ENCODE data around the gene IL1RN.
"Not testable (repeated sequence)": the region's sequence is repeated elsewhere in the genome, so short reads cannot be mapped to it uniquely, and the experiment has no call there.

Gene IL1RN, protein sequence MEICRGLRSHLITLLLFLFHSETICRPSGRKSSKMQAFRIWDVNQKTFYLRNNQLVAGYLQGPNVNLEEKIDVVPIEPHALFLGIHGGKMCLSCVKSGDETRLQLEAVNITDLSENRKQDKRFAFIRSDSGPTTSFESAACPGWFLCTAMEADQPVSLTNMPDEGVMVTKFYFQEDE

DNA sequence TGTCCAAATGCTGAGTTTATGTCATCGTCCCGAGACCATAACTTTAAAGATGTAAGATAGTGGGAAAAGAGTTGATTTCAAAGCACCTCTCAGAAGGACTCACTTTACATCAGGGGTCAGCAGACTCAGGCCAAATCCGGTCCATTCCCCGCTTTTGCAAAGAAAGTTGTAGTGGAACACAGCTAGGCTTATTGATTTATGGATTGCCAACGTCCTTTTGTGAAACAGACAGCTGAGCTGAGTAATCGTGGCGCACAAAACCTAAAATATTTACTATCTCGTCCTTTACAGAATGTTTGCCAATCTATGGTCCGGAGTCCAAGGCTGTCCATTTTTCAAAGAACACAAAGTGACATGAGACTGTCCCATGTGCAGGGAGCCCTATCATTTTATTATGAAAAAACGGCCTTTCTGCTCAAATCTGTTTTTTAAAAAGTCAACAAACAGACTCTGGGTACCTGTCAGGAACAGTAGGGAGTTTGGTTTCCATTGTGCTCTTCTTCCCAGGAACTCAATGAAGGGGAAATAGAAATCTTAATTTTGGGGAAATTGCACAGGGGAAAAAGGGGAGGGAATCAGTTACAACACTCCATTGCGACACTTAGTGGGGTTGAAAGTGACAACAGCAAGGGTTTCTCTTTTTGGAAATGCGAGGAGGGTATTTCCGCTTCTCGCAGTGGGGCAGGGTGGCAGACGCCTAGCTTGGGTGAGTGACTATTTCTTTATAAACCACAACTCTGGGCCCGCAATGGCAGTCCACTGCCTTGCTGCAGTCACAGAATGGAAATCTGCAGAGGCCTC, at the start of gene IL1RN:
Gene IL1RN, plus strand, starts transcription at position 754 of the 801 bp plus-strand sequence. Its CDS starts 27 bp downstream, at position 781.
- intact Hi-C loops (cut with DNase I): no loop called here
- peak in 20 of 42 donors; percentile 12 to 54 (median 26) for DNase-seq

DNA sequence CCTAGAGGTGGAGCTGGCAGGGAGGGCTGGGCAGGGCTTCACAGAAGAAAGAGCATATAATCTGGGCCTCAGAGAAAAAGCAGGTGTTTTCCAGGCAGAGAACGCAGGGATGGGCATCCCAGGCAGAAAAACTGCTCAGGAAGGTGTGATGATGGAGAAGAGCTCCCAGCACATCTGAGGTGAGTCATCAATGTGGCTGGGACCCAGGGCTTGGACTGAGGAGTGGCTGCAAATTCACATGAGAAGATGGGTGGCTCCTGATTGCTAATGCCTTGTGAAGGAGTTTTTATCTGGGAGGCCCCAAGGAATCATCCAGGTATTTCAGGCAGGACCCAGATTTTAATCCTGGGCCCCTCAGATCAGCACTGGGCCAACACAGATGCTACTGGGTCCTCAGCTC, 49.5 kb upstream of the IL1RN start:
- intact Hi-C loops (cut with DNase I): no loop called here
- no peak for DNase-seq

DNA sequence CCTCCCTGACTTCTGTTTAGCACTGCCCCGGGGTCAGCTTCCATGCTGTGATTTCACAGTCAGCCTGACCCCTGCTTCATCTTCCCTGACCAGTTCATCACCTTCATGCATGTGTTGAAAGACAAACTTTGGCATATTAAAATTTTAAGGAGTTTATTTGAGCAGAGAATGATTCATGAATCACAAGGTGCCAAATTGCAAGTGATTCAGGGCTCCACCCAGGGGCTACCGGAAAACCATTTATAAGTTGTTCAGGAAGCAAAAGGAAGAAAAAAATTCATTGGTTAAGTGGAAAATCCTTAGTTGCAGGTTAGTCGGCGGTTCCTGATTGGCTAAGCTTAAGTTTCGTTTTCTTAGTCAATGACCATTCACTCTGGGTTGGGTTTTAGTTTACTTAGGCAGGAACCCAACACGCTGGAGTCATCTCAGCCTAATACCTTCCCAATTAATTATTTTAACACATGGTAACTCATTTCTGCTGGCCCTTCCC, 49.0 kb upstream of the IL1RN start:
- intact Hi-C loops (cut with DNase I): no loop called here
- DNase-seq: no peak

DNA sequence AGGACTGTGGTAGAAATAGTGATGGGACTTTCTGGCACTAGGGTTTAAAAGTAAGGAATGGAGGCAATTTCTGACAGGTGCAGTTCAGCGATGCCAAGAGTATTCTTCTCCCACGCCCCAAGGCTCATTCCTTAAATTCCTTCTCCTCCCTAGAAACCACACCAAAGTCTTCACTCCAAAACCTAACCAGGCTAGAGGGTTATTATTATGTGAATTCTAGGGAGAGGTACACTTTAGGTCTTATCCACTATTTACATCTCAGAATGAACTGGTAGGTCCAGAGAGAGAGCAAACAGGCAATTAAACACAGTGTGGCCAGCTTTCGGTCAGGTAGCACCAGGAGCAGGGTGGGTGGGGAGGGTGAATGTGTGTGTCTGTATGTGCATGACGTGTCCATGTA, 48.3 kb upstream of the IL1RN start:
- intact Hi-C loops (cut with DNase I): no loop called here
- DNase-seq: no peak

DNA sequence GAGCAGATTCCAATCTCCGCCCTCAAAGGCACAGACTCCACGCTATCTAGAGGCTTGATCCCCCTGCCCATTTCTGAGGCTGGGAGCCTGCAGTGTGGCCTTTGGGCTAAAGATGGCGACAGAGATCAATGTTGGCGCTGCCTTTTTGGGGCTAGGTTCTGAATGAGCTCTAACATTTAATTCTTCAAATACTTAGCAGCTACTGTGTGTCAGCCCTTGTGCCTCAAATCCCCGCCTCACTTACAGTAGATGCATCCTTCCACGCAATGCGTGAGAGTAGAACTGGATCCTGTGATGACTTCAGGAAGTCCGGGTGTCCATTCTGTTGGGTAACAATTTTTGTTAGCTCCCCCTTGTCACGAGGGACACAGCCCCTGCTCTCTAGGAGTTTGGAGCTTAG, 47.3 kb upstream of the IL1RN start:
- intact Hi-C loops (cut with DNase I): no loop called here
- peak in 34 of 42 donors; percentile 7 to 62 (median 26) for DNase-seq

DNA sequence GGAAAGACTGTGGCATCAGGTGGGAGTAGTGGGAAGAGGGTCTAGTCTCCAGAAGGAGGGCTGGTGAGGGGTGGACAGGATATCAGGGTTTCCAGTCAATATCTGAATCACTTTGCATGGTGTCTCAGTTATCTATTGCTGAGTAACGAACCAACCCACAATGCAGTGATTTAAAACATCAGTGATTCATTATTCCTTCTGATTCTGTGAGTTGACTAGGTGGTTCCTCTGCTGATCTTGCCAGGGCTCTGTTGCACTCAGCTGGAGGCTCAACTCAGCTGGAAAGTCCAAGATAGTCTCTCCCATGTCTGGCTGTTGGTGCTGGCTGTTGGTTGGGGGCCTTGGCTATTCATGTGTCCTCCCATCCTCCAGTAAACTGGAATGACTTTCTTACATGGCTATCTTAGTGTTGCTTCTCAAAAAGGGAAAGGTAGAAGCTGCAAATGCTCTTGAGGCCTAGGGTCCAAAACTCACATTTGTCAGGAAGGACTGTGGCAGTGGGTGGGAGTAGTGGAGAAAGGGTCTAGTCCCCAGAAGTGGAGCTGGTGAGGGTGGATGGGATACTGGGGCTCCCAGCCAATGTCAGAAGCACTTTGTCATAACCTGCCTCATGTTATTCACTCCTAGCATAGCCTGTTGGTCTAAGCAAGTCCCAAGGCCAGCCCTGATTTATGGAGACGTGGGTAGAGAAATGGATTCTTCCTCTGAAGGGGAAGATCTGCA, 45.7 kb upstream of the IL1RN start:
- intact Hi-C loops (cut with DNase I): no loop called here
- DNase-seq: no peak

DNA sequence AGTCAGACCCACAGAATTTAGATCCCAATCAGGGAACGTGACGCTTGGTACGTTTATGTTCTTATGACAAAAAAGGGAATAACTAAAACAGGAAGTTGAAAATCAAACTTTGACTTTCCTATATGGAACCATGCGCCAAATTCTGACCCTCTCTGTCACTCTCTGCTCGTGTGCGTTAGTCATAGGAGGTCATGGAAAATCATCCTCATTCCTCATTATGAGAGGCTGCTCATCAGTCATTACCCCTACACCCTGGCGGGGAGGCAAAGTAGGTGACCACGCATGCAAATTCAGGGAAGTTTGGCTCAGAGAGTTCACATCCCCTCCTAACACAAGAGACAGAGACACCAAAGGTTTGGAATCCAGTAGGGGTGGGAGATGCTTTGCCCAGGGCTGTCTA, 44.1 kb upstream of the IL1RN start:
- no peak for DNase-seq
- intact Hi-C loops (cut with DNase I): no loop called here

DNA sequence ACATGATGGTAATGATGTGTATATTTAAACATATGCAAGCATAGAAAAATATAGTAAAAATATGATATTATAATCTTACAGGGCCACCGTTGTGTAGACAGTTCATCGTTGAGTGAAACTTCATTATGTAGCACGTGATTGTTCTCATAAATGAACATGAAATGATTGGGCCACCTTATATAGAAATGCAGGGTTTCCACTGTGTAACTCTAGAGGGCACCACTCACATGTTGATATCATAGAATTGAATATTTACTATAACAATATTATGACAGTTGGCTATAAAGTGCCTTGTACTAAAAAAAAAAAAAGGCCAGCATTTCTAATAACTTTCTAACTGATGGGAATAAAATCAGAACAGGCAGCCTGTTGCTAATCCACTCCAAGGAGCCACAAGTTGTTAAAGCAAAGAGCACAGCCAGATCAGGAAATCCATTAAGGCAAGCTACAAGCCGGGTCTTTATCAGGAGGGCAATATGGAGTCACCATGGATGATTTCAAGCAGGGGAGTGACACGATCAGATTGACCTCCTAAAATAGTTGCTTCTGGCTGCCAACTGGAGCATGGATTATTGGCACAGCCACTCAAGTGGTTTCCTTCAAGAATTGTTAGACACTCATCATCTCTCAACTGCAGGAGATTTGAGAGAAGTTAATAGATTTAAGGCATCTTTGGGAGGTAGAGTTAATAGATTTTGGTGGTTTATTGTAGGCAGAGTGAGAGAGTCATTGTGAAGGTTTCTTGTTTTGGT, 43.0 kb upstream of the IL1RN start:
- DNase-seq: no peak

DNA sequence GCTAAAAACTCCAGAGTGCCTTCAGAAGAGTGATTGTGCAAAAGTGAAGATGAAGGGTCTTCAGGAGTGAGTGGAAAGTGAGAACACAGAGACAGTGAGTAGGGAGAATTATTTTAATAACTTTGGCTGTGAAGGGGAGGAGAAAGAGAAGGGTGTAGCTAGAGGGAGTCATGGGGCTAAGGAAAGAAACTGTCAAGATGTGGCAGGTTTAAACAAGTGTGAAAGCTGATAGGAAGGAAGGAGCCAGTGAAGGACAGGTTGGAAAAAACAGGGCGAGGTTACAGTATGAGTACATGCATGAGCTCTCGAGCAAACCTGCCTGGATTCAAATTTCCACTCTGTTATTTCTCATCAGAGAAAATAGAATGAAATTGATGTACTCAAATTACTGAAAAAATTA, 41.9 kb upstream of the IL1RN start:
- DNase-seq: no peak
- intact Hi-C loops (cut with DNase I): no loop called here

More for the DNA sequence above, 43.0 kb upstream of the IL1RN start:
- intact Hi-C loops (cut with DNase I): no loop called here

DNA sequence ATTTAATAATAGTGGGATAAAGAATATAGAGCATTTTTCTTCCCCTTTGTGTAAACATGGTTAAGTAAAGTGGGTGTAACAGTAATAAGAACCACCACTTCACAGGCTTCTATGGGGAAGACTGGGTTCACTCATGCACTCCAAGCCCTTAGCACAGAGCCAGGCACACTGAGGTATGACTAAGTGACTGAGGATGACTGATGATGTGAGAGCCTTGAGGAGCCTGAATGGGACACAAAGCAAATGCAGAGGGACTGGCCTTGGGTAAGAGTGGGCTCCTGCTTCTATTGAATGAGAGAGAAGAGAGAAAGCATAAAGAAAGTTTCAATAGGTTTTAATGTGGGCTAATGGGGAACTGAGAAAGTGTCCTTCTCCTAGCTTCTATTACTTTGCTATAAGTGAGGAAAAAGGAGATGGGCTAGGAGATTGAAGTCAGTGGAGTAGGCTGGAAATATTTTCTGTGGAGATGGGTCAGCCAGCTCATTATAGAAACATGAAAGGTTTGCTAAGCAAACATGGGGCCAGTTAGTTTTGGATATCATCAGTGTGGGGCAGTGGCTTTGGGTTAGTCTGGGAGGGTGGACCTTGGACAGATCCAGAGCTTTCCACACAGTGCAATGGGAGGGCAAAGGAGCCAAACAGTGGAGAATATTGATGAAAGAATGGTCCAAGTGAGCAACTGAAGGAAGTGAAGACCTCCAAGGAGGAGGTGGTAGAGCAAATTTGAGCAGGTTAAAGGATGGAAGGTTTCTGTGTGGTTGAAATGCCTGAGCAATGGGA, 39.0 kb upstream of the IL1RN start:
- intact Hi-C loops (cut with DNase I): no loop called here

DNA sequence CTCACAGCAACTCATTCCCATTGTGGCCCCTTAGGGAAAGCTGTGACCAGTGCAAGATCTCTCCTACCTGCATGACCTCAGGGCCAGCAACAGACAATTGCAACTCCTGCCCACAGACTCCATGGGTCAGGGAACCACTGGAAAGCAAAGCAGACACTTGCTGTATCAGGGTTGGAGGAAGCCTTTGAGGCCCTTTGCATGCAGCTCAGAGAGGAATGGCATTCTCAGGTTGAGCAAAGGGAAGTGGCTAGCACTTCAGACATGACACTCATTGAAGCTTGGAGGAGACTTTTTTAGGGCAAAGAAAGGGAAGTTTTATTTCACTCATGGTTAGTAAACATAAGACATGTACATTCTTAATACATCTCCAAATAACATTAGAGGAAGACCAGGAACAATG, 37.5 kb upstream of the IL1RN start:
- DNase-seq: peak in 1 of 42 donors; percentile 3
- intact Hi-C loops (cut with DNase I): no loop called here

More for the DNA sequence above, 39.0 kb upstream of the IL1RN start:
- DNase-seq: no peak

DNA sequence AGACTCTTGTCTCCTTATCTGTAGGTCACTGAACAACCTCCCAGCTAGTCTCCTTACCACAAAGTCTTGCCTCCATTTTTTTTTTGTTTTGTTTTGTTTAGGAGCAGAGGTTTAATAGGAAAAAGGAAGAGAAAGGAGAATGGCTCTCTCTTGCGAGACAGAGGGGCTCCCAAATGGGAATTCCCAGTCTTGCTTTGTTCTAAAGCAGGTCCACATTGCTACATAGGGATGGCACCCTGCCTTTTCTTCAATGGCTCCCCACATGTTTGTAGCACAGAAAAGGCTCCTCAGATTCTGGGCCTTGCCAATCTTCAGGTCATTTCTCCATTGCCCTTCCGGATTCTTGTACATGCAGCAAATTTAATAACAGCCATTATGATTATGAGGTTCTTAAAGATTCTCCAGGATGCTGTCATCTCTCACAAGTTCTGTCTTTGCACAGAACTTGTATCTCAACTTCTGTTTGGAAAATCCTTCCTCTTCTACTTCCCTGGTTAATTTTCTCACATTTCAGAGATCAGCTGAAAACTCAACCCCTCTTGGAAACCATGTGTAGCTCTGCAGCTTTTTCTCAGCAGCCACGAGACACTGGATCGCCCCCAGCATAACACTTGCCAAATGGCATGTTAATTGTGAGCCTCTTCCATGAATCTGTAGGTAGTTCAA, 36.0 kb upstream of the IL1RN start:
- no peak for DNase-seq
- intact Hi-C loops (cut with DNase I): no loop called here

DNA sequence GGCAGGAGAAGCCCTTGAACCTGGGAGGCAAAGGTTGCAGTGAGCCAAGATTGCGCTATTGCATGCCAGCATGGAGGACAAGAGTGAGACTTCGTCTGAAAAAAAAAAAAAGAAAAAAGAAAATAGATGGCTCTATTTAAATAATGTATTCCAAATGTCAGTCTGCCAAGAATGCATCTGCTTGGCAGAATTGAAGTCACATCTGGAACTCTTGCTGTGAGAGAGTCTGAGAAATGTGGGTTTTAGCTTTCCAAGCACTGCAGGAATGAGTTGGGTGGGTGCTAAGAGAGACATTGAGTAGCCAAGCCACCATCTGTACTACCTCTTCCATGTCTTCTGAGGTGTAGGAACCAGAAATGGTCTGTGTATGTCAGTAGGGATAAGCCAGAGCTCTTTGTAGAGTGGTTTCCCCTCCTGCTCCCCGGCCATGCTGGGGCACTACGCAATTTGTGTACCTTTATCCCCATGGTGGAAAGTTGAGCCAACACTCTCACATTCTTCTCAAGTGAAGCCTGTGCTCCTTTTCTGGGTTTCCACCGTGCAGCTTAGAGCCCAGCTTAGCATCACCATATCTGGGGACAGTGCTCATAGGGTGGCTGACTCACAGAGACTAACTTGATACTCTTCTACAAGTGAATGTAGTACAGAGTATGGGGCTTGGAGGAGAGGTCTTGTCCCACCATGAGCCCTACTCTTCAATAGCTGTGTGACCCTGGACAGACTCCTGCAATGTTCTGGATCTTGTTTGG, 34.4 kb upstream of the IL1RN start:
- no peak for DNase-seq
- intact Hi-C loops (cut with DNase I): no loop called here

DNA sequence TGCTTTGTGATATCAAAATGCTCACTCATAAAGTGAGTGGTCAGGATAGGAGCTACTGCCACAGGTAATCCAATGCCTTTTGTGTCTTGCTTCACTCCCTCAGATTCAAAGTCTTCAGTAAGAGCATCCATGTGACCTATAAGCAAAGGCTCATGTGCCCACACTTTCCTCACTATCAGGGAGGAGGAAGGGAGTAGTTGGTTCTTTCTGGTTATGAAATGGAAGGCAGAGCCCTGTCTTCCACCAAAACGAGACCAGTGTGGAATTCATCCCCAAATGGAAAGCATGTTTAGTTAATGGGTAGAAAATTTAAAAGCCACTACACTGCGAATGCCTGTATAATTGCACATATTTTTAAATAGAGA, 33.8 kb upstream of the IL1RN start:
- intact Hi-C loops (cut with DNase I): no loop called here

DNA sequence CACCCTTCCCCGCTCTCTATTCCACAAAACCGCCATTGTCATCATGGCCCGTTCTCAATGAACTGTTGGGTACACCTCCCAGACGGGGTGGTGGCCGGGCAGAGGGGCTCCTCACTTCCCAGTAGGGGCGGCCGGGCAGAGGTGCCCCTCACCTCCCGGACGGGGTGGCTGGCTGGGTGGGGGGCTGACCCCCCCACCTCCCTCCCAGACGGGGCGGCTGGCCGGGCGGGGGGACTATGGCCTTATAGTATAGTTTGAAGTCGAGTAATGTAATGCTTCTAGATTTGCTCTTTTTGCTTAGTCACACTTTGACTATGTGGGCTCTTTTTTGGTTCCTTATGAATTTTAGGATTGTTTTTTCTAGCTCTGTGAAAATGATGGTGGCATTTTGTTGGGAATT, 31.1 kb upstream of the IL1RN start:
- DNase-seq; intact Hi-C loops (cut with DNase I): not testable (repeated sequence)

More for the DNA sequence above, 33.8 kb upstream of the IL1RN start:
- DNase-seq: no peak

DNA sequence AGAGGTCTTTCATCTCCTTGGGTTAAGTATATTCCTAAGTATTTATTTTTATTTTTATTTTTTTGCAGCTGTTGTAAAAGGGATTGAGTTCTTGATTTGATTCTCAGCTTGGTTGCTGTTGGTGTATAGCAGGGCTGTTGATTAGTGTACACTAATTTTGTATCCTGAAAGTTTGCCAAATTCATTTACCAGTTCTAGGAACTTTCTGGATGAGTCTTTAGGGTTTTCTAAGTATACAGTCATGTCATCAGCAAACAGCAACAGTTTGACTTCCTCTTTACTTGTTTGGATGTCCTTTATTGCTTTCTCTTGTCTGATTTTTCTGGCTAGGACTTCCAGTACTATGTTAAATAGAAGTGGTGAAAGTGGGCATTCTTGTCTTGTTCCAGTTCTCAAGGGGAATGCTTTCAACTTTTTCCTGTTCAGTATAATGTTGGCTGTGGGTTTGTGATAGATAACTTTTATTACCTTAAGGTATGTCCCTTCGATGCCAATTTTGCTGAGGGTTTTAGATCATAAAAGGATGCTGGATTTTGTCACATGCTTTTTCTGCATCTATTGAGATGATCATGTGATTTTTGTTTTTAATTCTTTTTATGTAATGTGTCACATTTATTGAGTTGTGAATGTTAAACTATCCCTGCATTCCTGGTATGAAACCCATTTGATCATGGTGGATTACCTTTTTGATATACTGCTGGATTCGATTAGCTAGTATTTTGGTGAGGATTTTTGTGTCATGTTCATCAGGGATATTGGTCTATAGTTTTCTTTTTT, 30.4 kb upstream of the IL1RN start:
- DNase-seq; intact Hi-C loops (cut with DNase I): not testable (repeated sequence)

DNA sequence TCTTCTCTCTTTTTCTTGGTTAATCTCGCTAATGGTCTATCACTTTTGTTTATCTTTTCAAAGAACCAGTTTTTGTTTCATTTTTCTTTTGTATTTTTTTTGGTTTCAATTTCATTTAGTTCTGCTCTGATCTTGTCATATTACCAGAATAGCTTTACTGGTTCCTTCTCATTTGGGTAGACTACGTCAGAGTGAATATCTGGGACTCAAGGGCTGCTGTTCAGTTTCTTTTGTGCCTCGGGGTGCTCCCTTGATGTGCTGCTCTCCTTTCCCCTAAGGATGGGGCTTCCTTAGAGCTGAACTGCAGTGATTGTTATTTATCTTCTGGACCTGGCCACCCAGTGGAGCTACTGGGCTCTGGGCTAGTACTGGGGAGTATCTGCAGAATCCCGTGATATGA, 29.4 kb upstream of the IL1RN start:
- intact Hi-C loops (cut with DNase I): no loop called here
- DNase-seq: no peak

All from head of caudate nucleus (tissue), 42 donors.